HG03045 (cell line): ENCODE results near the gene MTLN.
A peak's percentile ranks its signal among the peaks of the same experiment; 100 is the strongest.
"Not testable (repeated sequence)": the region's sequence is repeated elsewhere in the genome, so short reads cannot be mapped to it uniquely, and the experiment has no call there.

Experiments
- ATAC-seq: cut with Tn5 transposase; IDR thresholded peaks from one replicate; pipeline ENCODE4 v1.9.1; 2021; ENCODE audit warnings: mild to moderate bottlenecking, moderate library complexity; ENCODE audit not compliant: unreplicated experiment

The MTLN gene

GRCh38 chr2:110204408-110205385 lies 7.7 kb downstream of the MTLN start, which contains the start of gene NPHP1:
Gene NPHP1 (minus strand): TSS chr2:110205013. CDS start chr2:110204968, 45 bp downstream.
- peak; percentile 92 for ATAC-seq

GRCh38 chr2:110198016-110198415 lies 14.3 kb downstream of the MTLN start:
- no peak for ATAC-seq

- ATAC-seq = no peak
These were observed 14.9 kb downstream of the MTLN start for GRCh38 chr2:110197452-110197851.

- ATAC-seq = not testable (repeated sequence)
These were observed 22.2 kb downstream of the MTLN start for GRCh38 chr2:110190169-110190568.

- no peak for ATAC-seq
These were observed 29.9 kb downstream of the MTLN start for GRCh38 chr2:110182449-110182848.

GRCh38 chr2:110180036-110180435 lies 32.3 kb downstream of the MTLN start:
- no peak for ATAC-seq

GRCh38 chr2:110173523-110173922 lies 38.8 kb downstream of the MTLN start:
- ATAC-seq = no peak

GRCh38 chr2:110172506-110172905 lies 39.8 kb downstream of the MTLN start:
- no peak for ATAC-seq

GRCh38 chr2:110170102-110170501 lies 42.2 kb downstream of the MTLN start:
- ATAC-seq = no peak

GRCh38 chr2:110167326-110168000 lies 44.9 kb downstream of the MTLN start:
- no peak for ATAC-seq

GRCh38 chr2:110166266-110166665 lies 46.1 kb downstream of the MTLN start:
- no peak for ATAC-seq
